ENCODE data around the gene KIAA1614.

Gene KIAA1614

GRCh38 chr1:180909462-180909976, 3.2 kb upstream of the KIAA1614 start:
- no peak overlapping the region for H3K4me3 ChIP-seq (ENCODE audit: low read depth, low read length)
- H3K27me3 ChIP-seq (ENCODE audit: insufficient read depth, low read depth, severe bottlenecking), result no peaks in the 10 kb centered on the region
- DNase-seq, result no peak
- H3K27ac ChIP-seq, result no peak overlapping the region
- H3K36me3 ChIP-seq, result no peaks in the 10 kb centered on the region
- no peaks in the 10 kb centered on the region for H3K9me3 ChIP-seq (ENCODE audit: severe bottlenecking)
- no peak for TF ChIP-seq CTCF (IDR thresholded peaks at IDR 0.05; ENCODE audit: low read depth, low read length)

- H3K27ac ChIP-seq, result no peak overlapping the region
- no peak for DNase-seq
Measured at GRCh38 chr1:180911640-180912191, 981 bp upstream of the KIAA1614 start.

GRCh38 chr1:180912211-180912800, 391 bp upstream of the KIAA1614 start:
- no peaks in the 10 kb centered on the region for H3K27me3 ChIP-seq (ENCODE audit: insufficient read depth, low read depth, severe bottlenecking)
- DNase-seq, result no peak
- no peak overlapping the region for H3K4me3 ChIP-seq (ENCODE audit: low read depth, low read length)
- no peak overlapping the region for H3K27ac ChIP-seq
- H3K36me3 ChIP-seq, result no peaks in the 10 kb centered on the region
- no peak for TF ChIP-seq CTCF (IDR thresholded peaks at IDR 0.05; ENCODE audit: low read depth, low read length)
- no peaks in the 10 kb centered on the region for H3K9me3 ChIP-seq (ENCODE audit: severe bottlenecking)

More at GRCh38 chr1:180911640-180912191, 981 bp upstream of the KIAA1614 start:
- no peaks in the 10 kb centered on the region for H3K9me3 ChIP-seq (ENCODE audit: severe bottlenecking)
- no peak overlapping the region for H3K4me3 ChIP-seq (ENCODE audit: low read depth, low read length)
- H3K27me3 ChIP-seq (ENCODE audit: insufficient read depth, low read depth, severe bottlenecking), result no peaks in the 10 kb centered on the region
- no peaks in the 10 kb centered on the region for H3K36me3 ChIP-seq
- TF ChIP-seq CTCF (IDR thresholded peaks at IDR 0.05; ENCODE audit: low read depth, low read length), result no peak

GRCh38 chr1:180915426-180915965, 2.8 kb downstream of the KIAA1614 start:
- no peak for TF ChIP-seq CTCF (IDR thresholded peaks at IDR 0.05; ENCODE audit: low read depth, low read length)
- Histone ChIP-seq H3K27me3 (ENCODE audit: insufficient read depth, low read depth, severe bottlenecking) (no peaks in the 10 kb centered on the region), H3K9me3 (ENCODE audit: severe bottlenecking) (no peaks in the 10 kb centered on the region), H3K27ac (no peak overlapping the region), H3K36me3 (no peaks in the 10 kb centered on the region), H3K4me3 (ENCODE audit: low read depth, low read length) (no peak overlapping the region)
- DNase-seq, result no peak

GRCh38 chr1:180916012-180916770, 3.5 kb downstream of the KIAA1614 start:
- TF ChIP-seq CTCF (IDR thresholded peaks at IDR 0.05; ENCODE audit: low read depth, low read length), result no peak
- Histone ChIP-seq H3K36me3 (no peaks in the 10 kb centered on the region), H3K27ac (no peak overlapping the region), H3K4me3 (ENCODE audit: low read depth, low read length) (no peak overlapping the region), H3K9me3 (ENCODE audit: severe bottlenecking) (no peaks in the 10 kb centered on the region), H3K27me3 (ENCODE audit: insufficient read depth, low read depth, severe bottlenecking) (no peaks in the 10 kb centered on the region)
- no peak for DNase-seq

Measured in WERI-Rb-1 (cell line).